Endodermal cell (in vitro differentiated cells): ENCODE results near the gene GARS1. TPM values are rescaled to one million over a fixed set of nuclear protein-coding genes. Genes with fewer than 3 reads are reported as not detected.

Source experiments
- DNase-seq: peaks from one replicate; pipeline ENCODE4 v3.0.0-alpha.2; 2017
- H3K27ac ChIP-seq: 2 replicates; pipeline ENCODE4 v1.5.1; 2013; ENCODE audit warnings: mild to moderate bottlenecking, low read depth, low read length, moderate library complexity
- H3K27me3 ChIP-seq: 2 replicates; pipeline ENCODE4 v1.6.1; 2013; ENCODE audit warnings: mild to moderate bottlenecking, low read length, moderate library complexity; ENCODE audit not compliant: insufficient read depth, control insufficient read depth, poor library complexity, severe bottlenecking
- H3K36me3 ChIP-seq: 2 replicates; pipeline ENCODE4 v1.7.0; 2013; ENCODE audit warnings: mild to moderate bottlenecking, low read length, moderate library complexity; ENCODE audit not compliant: control insufficient read depth, insufficient read depth
- H3K4me1 ChIP-seq: one replicate; pipeline ENCODE4 v1.7.0; 2013; ENCODE audit warnings: low read length; ENCODE audit not compliant: control insufficient read depth, insufficient read depth
- H3K4me3 ChIP-seq: 2 replicates; pipeline ENCODE4 v1.5.1; 2013; ENCODE audit warnings: mild to moderate bottlenecking, low read length, moderate library complexity
- H3K9ac ChIP-seq: 2 replicates; pipeline ENCODE4 v1.6.1; 2013; ENCODE audit warnings: mild to moderate bottlenecking, low read length, moderate library complexity; ENCODE audit not compliant: poor library complexity, severe bottlenecking; ENCODE audit errors: extremely low read depth
- H3K9me3 ChIP-seq: 2 replicates; pipeline ENCODE4 v1.6.1; 2013; ENCODE audit warnings: mild to moderate bottlenecking, low read length, moderate library complexity; ENCODE audit not compliant: control insufficient read depth
- H3K27ac Mint-ChIP-seq: 2 replicates; pipeline ENCODE4 v1.8.0; 2020; ENCODE audit warnings: mixed read lengths
- H3K27me3 Mint-ChIP-seq: 2 replicates; pipeline ENCODE4 v1.8.0; 2021; ENCODE audit warnings: mild to moderate bottlenecking, mixed read lengths; ENCODE audit not compliant: insufficient read depth
- H3K36me3 Mint-ChIP-seq: 2 replicates; pipeline ENCODE4 v1.8.0; 2020; ENCODE audit warnings: low read depth, mixed read lengths
- H3K4me1 Mint-ChIP-seq: 2 replicates; pipeline ENCODE4 v1.8.0; 2020; ENCODE audit warnings: mixed read lengths
- H3K4me3 Mint-ChIP-seq: 2 replicates; pipeline ENCODE4 v1.8.0; 2020; ENCODE audit warnings: mild to moderate bottlenecking, moderate library complexity, mixed read lengths
- H3K9me3 Mint-ChIP-seq: 2 replicates; pipeline ENCODE4 v1.8.0; 2020; ENCODE audit warnings: mild to moderate bottlenecking, mixed read lengths
- CTCF ChIP-seq: fragments of 200-600 bp; sonication (generic); conservative IDR thresholded peaks from 2 replicates; pipeline ENCODE4 v1.5.0; 2021; ENCODE audit warnings: antibody characterized with exemption, mild to moderate bottlenecking
- WGBS, 2 experiments: methylation state at CpG; one replicate each; pipeline versions ENCODE4 v1.1.5 to v1.1.7; 2013; ENCODE audit warnings: missing lambda C conversion rate in 2 of 2, mixed read lengths in 1 of 2; ENCODE audit not compliant: insufficient coverage in 1 of 2, insufficient read length in 1 of 2; 5-methylcytosine and 5-hydroxymethylcytosine counted together
- total RNA-seq, 2 donors: library from RNA; stranded (reverse); fragmentation: NEBNext Ultra II Directional in 1 of 2; extraction: Animal tissue kit (Norgen Biotek cat#: 25700) in 1 of 2; gene quantifications; 2 replicates in 1 of 2; 3 replicates in 1 of 2; pipeline ENCODE4 v1.2.1, GENCODE V29; 2021

Gene GARS1
- total RNA-seq, 2 donors from 2014 or later: 113 to 121 TPM

DNA sequence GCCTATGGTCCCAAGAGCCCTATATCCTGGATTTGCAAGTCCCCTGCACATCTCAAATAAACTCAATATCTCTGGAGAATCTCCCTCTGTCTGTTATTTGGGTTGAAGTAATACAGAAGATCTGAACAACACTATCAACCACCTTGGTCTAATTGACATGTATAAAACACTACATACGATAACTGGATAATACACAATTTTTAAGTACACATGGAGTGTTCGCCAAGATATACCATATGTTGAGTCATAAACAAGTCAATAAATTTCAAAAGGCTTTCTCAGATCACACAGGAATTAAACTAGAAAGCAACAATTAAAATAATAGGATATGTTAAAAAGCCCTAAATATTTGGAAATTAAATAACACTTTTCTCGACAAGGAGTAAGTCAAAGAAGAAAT lies 5.6 kb upstream of the GARS1 start:
- H3K36me3 Mint-ChIP-seq: peaks cover 12% of the 10 kb centered on the region
- Histone ChIP-seq H3K9ac (no peak overlapping the region), H3K36me3 (no peaks in the 10 kb centered on the region), H3K27ac (no peak overlapping the region), H3K4me3 (no peak overlapping the region), H3K4me1 (peaks cover 4% of the 10 kb centered on the region), H3K9me3 (peaks cover 13% of the 10 kb centered on the region), H3K27me3 (no peaks in the 10 kb centered on the region)
- no peak for TF ChIP-seq CTCF
- 100% methylated on average over 1 to 3 of the region's 3 CpGs for WGBS, 2 experiments
- H3K4me3 Mint-ChIP-seq: no peak overlapping the region
- H3K27me3 Mint-ChIP-seq: peaks cover 21% of the 10 kb centered on the region
- no peak overlapping the region for H3K27ac Mint-ChIP-seq
- no peak for DNase-seq
- H3K4me1 Mint-ChIP-seq: peaks cover 13% of the 10 kb centered on the region
- H3K9me3 Mint-ChIP-seq: peaks cover 21% of the 10 kb centered on the region

DNA sequence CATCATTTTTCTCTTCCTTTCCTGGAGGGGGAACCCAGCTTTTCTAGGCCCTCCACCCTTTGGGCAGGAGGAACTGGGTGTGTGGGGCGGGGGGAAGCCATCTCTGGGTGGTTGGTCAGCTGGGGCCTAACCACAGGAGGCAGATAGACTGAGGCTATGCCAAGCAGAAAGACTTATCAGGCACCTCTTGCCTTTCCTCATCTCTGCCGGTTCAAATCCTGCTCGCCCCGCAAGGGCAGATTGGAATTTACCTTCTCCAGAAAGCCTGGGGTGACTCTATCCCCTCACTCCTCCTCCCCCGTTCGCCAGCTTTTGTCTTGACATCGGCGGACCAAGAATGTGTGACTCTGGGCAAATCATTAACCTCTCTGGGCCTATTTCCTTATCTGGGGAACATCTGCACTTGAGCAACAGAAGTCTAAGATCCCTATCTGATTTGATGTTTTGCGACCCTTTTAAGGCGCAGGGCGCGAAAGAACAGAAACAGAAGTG lies 584 bp upstream of the GARS1 start:
- Mint-ChIP-seq H3K27me3 (no peaks in the 10 kb centered on the region), H3K4me1 (peaks cover 20% of the 10 kb centered on the region), H3K9me3 (peaks cover under 1% of the 10 kb centered on the region), H3K4me3 (peak overlapping the region; percentile 91), H3K27ac (peak overlapping the region; percentile 91), H3K36me3 (peaks cover 13% of the 10 kb centered on the region)
- peak; percentile 81 for DNase-seq
- peak overlapping the region; percentile 94 for H3K27ac ChIP-seq
- 0 to 7% methylated on average over 8 to 12 of the region's 12 CpGs for WGBS, 2 experiments
- H3K4me3 ChIP-seq: peak overlapping the region; percentile 84
- H3K4me1 ChIP-seq: peaks cover 4% of the 10 kb centered on the region
- no peaks in the 10 kb centered on the region for H3K27me3 ChIP-seq
- no peak for TF ChIP-seq CTCF
- peaks cover under 1% of the 10 kb centered on the region for H3K9me3 ChIP-seq
- peaks cover 8% of the 10 kb centered on the region for H3K36me3 ChIP-seq
- peak overlapping the region; percentile 82 for H3K9ac ChIP-seq

- no peaks in the 10 kb centered on the region for H3K27me3 ChIP-seq
- H3K9ac ChIP-seq: peak overlapping the region; percentile 82
- peaks cover 4% of the 10 kb centered on the region for H3K4me1 ChIP-seq
- peak overlapping the region; percentile 94 for H3K27ac ChIP-seq
- peaks cover 20% of the 10 kb centered on the region for H3K4me1 Mint-ChIP-seq
- H3K36me3 Mint-ChIP-seq: peaks cover 23% of the 10 kb centered on the region
- no peaks in the 10 kb centered on the region for H3K9me3 Mint-ChIP-seq
- H3K27ac Mint-ChIP-seq: peak overlapping the region; percentile 91
- peak overlapping the region; percentile 84 for H3K4me3 ChIP-seq
- TF ChIP-seq CTCF: no peak
- H3K36me3 ChIP-seq: peaks cover 22% of the 10 kb centered on the region
- 0 to 1% methylated on average over 3 to 13 of the region's 13 CpGs for WGBS, 2 experiments
- no peaks in the 10 kb centered on the region for H3K9me3 ChIP-seq
- H3K4me3 Mint-ChIP-seq: peak overlapping the region; percentile 91
- H3K27me3 Mint-ChIP-seq: no peaks in the 10 kb centered on the region
- no peak for DNase-seq
These were observed 847 bp downstream of the GARS1 start for GRCh38 chr7:30595436-30596013.
